Loucy (cell line): ENCODE measurements around the gene NCK1.

Experiments
- H2AFZ ChIP-seq: fragments of 200-600 bp; sonication (generic); 2 replicates; pipeline ENCODE4 v1.6.0; 2016; ENCODE audit warnings: antibody characterized with exemption, mild to moderate bottlenecking, low read length, moderate library complexity
- H3F3A ChIP-seq: fragments of 200-600 bp; 2 replicates; pipeline ENCODE4 v1.6.0; 2016; ENCODE audit warnings: antibody characterized with exemption, low read depth, mild to moderate bottlenecking
- H3K27me3 ChIP-seq: fragments of 200-600 bp; sonication (generic); 2 replicates; pipeline ENCODE4 v1.6.1; 2014; ENCODE audit warnings: low read length, mild to moderate bottlenecking; ENCODE audit not compliant: insufficient read depth, poor library complexity, severe bottlenecking
- H3K36me3 ChIP-seq: fragments of 200-600 bp; sonication (generic); 2 replicates; pipeline ENCODE4 v1.6.1; 2016; ENCODE audit warnings: low read length; ENCODE audit not compliant: insufficient read depth
- H3K4me1 ChIP-seq: fragments of 200-600 bp; sonication (generic); 2 replicates; pipeline ENCODE4 v1.5.1; 2014; ENCODE audit warnings: low read length, mild to moderate bottlenecking; ENCODE audit not compliant: insufficient read depth, poor library complexity, severe bottlenecking
- H3K4me2 ChIP-seq: fragments of 200-600 bp; sonication (generic); 2 replicates; pipeline ENCODE4 v1.6.0; 2014; ENCODE audit warnings: antibody characterized with exemption, low read length, low read depth, mild to moderate bottlenecking; ENCODE audit not compliant: poor library complexity, severe bottlenecking
- H3K4me3 ChIP-seq: fragments of 200-600 bp; sonication (generic); 2 replicates; pipeline ENCODE4 v1.5.1; 2014; ENCODE audit warnings: low read length, mild to moderate bottlenecking, mixed read lengths; ENCODE audit not compliant: poor library complexity, severe bottlenecking
- H3K79me2 ChIP-seq: fragments of 200-600 bp; sonication (generic); 2 replicates; pipeline ENCODE4 v1.6.1; 2014; ENCODE audit warnings: low read length; ENCODE audit not compliant: insufficient read depth
- H3K9ac ChIP-seq: fragments of 200-600 bp; sonication (generic); 2 replicates; pipeline ENCODE4 v1.6.0; 2014; ENCODE audit warnings: mild to moderate bottlenecking, low read depth, low read length, moderate library complexity; ENCODE audit not compliant: poor library complexity, severe bottlenecking
- H3K9me2 ChIP-seq: fragments of 200-600 bp; sonication (generic); replicated peaks from 2 replicates; pipeline ENCODE4 v1.6.1; 2016; ENCODE audit warnings: low read depth, low read length, mixed read lengths
- H3K9me3 ChIP-seq: fragments of 200-600 bp; sonication (generic); 2 replicates; pipeline ENCODE4 v1.6.1; 2014; ENCODE audit warnings: mild to moderate bottlenecking, antibody characterized with exemption, low read length, low read depth; ENCODE audit not compliant: insufficient read depth
- H4K20me1 ChIP-seq: fragments of 200-600 bp; sonication (generic); 2 replicates; pipeline ENCODE4 v1.6.0; 2014; ENCODE audit warnings: antibody characterized with exemption, low read length, mild to moderate bottlenecking; ENCODE audit not compliant: insufficient read depth, poor library complexity, severe bottlenecking
- CTCF ChIP-seq: fragments of 200-600 bp; sonication (generic); conservative IDR thresholded peaks from 2 replicates; pipeline ENCODE4 v1.5.1; 2014; ENCODE audit warnings: mild to moderate bottlenecking, antibody characterized with exemption, low read length
- EZH2phosphoT487 ChIP-seq: fragments of 200-600 bp; IDR thresholded peaks from 2 replicates; pipeline ENCODE4 v1.6.1; 2018; ENCODE audit warnings: antibody characterized with exemption, mild to moderate bottlenecking, moderate library complexity, borderline replicate concordance

Gene NCK1

GRCh38 chr3:136836511-136837156, 25.4 kb upstream of the NCK1 start:
- H3F3A ChIP-seq: peaks cover 17% of the 10 kb centered on the region; the same call in 1 of the 2 replicates
- peaks cover 67% of the 10 kb centered on the region for H3K4me1 ChIP-seq
- peak overlapping the region; percentile 5 for H3K9ac ChIP-seq
- H3K27me3 ChIP-seq: no peaks in the 10 kb centered on the region
- TF ChIP-seq CTCF (no peak), EZH2phosphoT487 (no peak)
- H3K4me2 ChIP-seq: peak overlapping the region; percentile 11
- peaks cover 62% of the 10 kb centered on the region for H3K79me2 ChIP-seq
- H3K9me3 ChIP-seq: no peaks in the 10 kb centered on the region
- no peaks in the 10 kb centered on the region for H3K36me3 ChIP-seq
- no peaks in the 10 kb centered on the region for H4K20me1 ChIP-seq
- H3K9me2 ChIP-seq: no peaks in the 10 kb centered on the region
- no peak overlapping the region for H2AFZ ChIP-seq
- no peak overlapping the region for H3K4me3 ChIP-seq

DNA sequence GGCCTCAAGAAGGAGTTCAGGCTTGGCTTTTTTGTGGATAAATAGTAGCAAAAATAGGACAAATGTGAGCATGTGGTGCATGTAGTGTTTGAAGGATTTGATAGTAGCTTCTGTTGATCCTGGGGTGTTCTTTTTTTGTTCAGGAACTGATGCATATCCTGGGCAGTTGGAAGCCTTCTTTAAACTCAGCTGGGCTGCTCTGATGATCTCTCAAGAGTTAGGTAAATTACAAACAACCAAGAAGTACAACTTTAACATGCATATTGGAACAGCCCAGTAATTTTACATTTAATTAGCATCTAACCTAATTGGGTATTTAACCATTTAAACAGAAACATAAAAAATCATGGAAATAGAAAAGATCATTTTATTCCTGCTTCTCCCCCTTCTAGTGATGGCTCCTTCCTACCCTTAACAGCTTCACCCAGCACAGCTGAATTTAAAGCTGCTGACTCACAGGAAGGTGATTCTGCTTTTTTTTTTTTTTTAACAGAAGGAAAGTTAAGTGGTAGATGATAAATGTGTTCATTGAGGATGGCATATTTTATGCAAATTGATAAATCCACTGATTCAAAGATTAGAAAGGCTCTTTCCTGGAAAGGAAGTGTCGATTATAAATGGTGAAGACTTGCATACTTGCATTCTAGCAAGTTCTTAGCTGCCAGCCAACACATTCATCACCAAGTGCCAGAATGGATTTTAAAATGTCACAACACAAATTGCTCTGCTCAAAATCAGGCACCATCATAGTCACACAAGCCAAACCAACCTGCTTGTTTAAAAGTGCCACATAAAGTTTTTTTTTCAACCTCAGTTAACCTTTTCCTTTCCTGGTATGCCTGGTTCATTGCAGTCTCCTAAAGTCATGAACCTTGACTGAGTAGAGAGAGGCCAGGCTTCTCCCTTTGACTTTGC, 23.1 kb upstream of the NCK1 start:
- peak overlapping the region; percentile 68 for H3K9ac ChIP-seq
- H3F3A ChIP-seq: peaks cover 17% of the 10 kb centered on the region; the same call in 1 of the 2 replicates
- no peaks in the 10 kb centered on the region for H3K9me2 ChIP-seq
- no peak for TF ChIP-seq CTCF
- TF ChIP-seq EZH2phosphoT487: no peak
- H3K9me3 ChIP-seq: no peaks in the 10 kb centered on the region
- H3K79me2 ChIP-seq: peaks cover 64% of the 10 kb centered on the region
- H2AFZ ChIP-seq: no peak overlapping the region
- H3K36me3 ChIP-seq: peaks cover 8% of the 10 kb centered on the region; the same call in 1 of the 2 replicates
- no peaks in the 10 kb centered on the region for H3K27me3 ChIP-seq
- H3K4me2 ChIP-seq: peak overlapping the region; percentile 77
- no peaks in the 10 kb centered on the region for H4K20me1 ChIP-seq
- H3K4me1 ChIP-seq: peaks cover 67% of the 10 kb centered on the region
- peak overlapping the region; percentile 58 for H3K4me3 ChIP-seq

- Histone ChIP-seq H3K36me3 (peaks cover 8% of the 10 kb centered on the region; the same call in 1 of the 2 replicates), H3K9ac (peak overlapping the region; percentile 68), H2AFZ (no peak overlapping the region), H3K79me2 (peaks cover 58% of the 10 kb centered on the region), H3K27me3 (no peaks in the 10 kb centered on the region), H3K9me3 (no peaks in the 10 kb centered on the region), H3K4me3 (peak overlapping the region; percentile 58), H4K20me1 (no peaks in the 10 kb centered on the region), H3K9me2 (no peaks in the 10 kb centered on the region), H3F3A (peaks cover 17% of the 10 kb centered on the region; the same call in 1 of the 2 replicates), H3K4me2 (peak overlapping the region; percentile 77), H3K4me1 (peaks cover 64% of the 10 kb centered on the region)
- TF ChIP-seq EZH2phosphoT487: no peak
- TF ChIP-seq CTCF: no peak
These were observed 22.5 kb upstream of the NCK1 start for GRCh38 chr3:136839556-136839931.
